Renal cortex interstitium (tissue), 11 donors: ENCODE results near the gene HGD. TPM values are rescaled to one million over a fixed set of nuclear protein-coding genes. Genes with fewer than 3 reads are reported as not detected.
A peak's percentile ranks its signal among the peaks of the same experiment; 100 is the strongest.
"Not testable (repeated sequence)": the region's sequence is repeated elsewhere in the genome, so short reads cannot be mapped to it uniquely, and the experiment has no call there.

Source experiments
- DNase-seq, 11 donors: peaks; one replicate each; pipeline ENCODE4 v3.0.0-alpha.2; 2013; ENCODE audit warnings: low read depth in 9 of 11, low spot score in 4 of 11; ENCODE audit errors: extremely low read depth in 1 of 11
- polyA plus RNA-seq, 3 donors: library from polyadenylated mRNA; unstranded; fragments of 120-200 nt; gene quantifications; one replicate each; pipeline ENCODE4 v1.2.1, GENCODE V29; 2013; ENCODE audit not compliant: insufficient read length in 3 of 3

HGD gene
- polyA plus RNA-seq, 3 donors, result 73.4 to 104 (median 100) TPM

GRCh38 chr3:120648290-120648689, 33.7 kb downstream of the HGD start:
- DNase-seq, result no peak

- no peak for DNase-seq
Observed at GRCh38 chr3:120646771-120647432, 35.1 kb downstream of the HGD start.

- DNase-seq, result peak in 1 of 11 donors; percentile 8
Observed at GRCh38 chr3:120645083-120645845, 36.8 kb downstream of the HGD start.

- DNase-seq, result no peak
Observed at GRCh38 chr3:120642368-120642948, 39.6 kb downstream of the HGD start.

- DNase-seq, result no peak
Observed at GRCh38 chr3:120641696-120642246, 40.3 kb downstream of the HGD start.

- DNase-seq, result no peak
Observed at GRCh38 chr3:120640231-120640630, 41.8 kb downstream of the HGD start.

- DNase-seq, result not testable (repeated sequence)
Observed at GRCh38 chr3:120638820-120639219, 43.2 kb downstream of the HGD start.

GRCh38 chr3:120637851-120638559, 44.0 kb downstream of the HGD start:
- DNase-seq, result no peak

- DNase-seq, result no peak
Observed at GRCh38 chr3:120636795-120637401, 45.1 kb downstream of the HGD start.

- DNase-seq, result no peak
Observed at GRCh38 chr3:120634539-120634938, 47.5 kb downstream of the HGD start.

GRCh38 chr3:120625159-120625586, 56.9 kb downstream of the HGD start:
- DNase-seq, result no peak

- DNase-seq, result no peak
Observed at GRCh38 chr3:120623727-120624093, 58.3 kb downstream of the HGD start.

GRCh38 chr3:120622870-120623726, 58.9 kb downstream of the HGD start:
- no peak for DNase-seq

GRCh38 chr3:120622457-120622856, 59.6 kb downstream of the HGD start:
- no peak for DNase-seq

- not testable (repeated sequence) for DNase-seq
Observed at GRCh38 chr3:120616745-120617144, 65.3 kb downstream of the HGD start.

- DNase-seq, result no peak
Observed at GRCh38 chr3:120615847-120616609, 66.0 kb downstream of the HGD start.

- DNase-seq, result no peak
Observed at GRCh38 chr3:120614765-120615164, 67.3 kb downstream of the HGD start.
